ENCODE results near the gene HPS1.

- no peak for TF ChIP-seq ZFP36 (IDR thresholded peaks at IDR 0.05; ENCODE audit: borderline replicate concordance, partially characterized antibody)
- TF ChIP-seq MAX (IDR thresholded peaks at IDR 0.05) = no peak
- no peak for TF ChIP-seq CTCF (IDR thresholded peaks at IDR 0.05)
- no peak for TF ChIP-seq POLR2A (IDR thresholded peaks at IDR 0.05; ENCODE audit: low read length)
- no peak for TF ChIP-seq NPAS2 (CRISPR knock-in tag; IDR thresholded peaks at IDR 0.05; ENCODE audit: borderline replicate concordance)
- no peak for TF ChIP-seq EP300 (IDR thresholded peaks at IDR 0.05)
Observed at GRCh38 chr10:98435178-98435577, 11.6 kb downstream of the HPS1 start.

All from A549 (cell line).